Subcutaneous adipose tissue (tissue), 4 donors: Measurements from ENCODE around the gene GZMA. TPM values are rescaled to one million over a fixed set of nuclear protein-coding genes. Genes with fewer than 3 reads are reported as not detected.

ENCODE experiments used
- CTCF ChIP-seq: fragments of 450-650 bp; IDR thresholded peaks from one replicate; pipeline ENCODE4 v1.5.1; 2016; ENCODE audit warnings: low read depth, mild to moderate bottlenecking, control low read depth, antibody characterized with exemption, moderate library complexity
- total RNA-seq, 4 donors: library from RNA; depleted of rRNA; stranded (reverse); fragments of >200 nt; gene quantifications; one replicate each; pipeline ENCODE4 v1.1.0, GENCODE V29; 2016

The GZMA gene
- total RNA-seq, 4 donors from 2014 or later: 1.3 to 2.2 (median 1.8) TPM; not detected in 1

- TF ChIP-seq CTCF: no peak
These were observed 44.2 kb downstream of the GZMA start for GRCh38 chr5:55146543-55147151.

- TF ChIP-seq CTCF: no peak
These were observed 46.9 kb downstream of the GZMA start for GRCh38 chr5:55149308-55149795.

- no peak for TF ChIP-seq CTCF
These were observed 49.7 kb downstream of the GZMA start for GRCh38 chr5:55151923-55152842.

- TF ChIP-seq CTCF: no peak
These were observed 52.4 kb downstream of the GZMA start for GRCh38 chr5:55154873-55155272.

Other genes starting within 250 kb of the GZMA start
- not detected for gene ESM1, start 117.1 kb upstream of the GZMA start, total RNA-seq
- gene GZMK, start 78.4 kb upstream of the GZMA start, total RNA-seq: 1 to 10 TPM in 3 of 4 donors, not detected in 1; 1.1 to 3.4 (median 2.6) TPM
- 10 to 100 TPM in 3 of 4 donors, 1 to 10 TPM in 1; 5.7 to 19.7 (median 14.9) TPM for gene GPX8, start 57.5 kb downstream of the GZMA start, total RNA-seq
- not detected for gene CDC20B, start 70.5 kb downstream of the GZMA start, total RNA-seq
- gene MCIDAS, start 124.7 kb downstream of the GZMA start, total RNA-seq: not detected
- gene CCNO, start 131.0 kb downstream of the GZMA start, total RNA-seq: under 1 TPM in 1 of 4 donors, not detected in 3; 0.44 TPM
- gene DHX29, start 205.0 kb downstream of the GZMA start, total RNA-seq: 10 to 100 TPM; 21.3 to 39.5 (median 30.2) TPM
- gene MTREX, start 205.3 kb downstream of the GZMA start, total RNA-seq: 100 to 1,000 TPM in 1 of 4 donors, 10 to 100 TPM in 3; 66.3 to 130 (median 76.3) TPM